NOMO-1 treated with dmso at 0.1 percent for 144 hours (cell line): ENCODE data around the gene CZIB.

Source experiments
- DNase-seq: peaks from one replicate; lab custom pipeline; 2025; ENCODE audit not compliant: unreplicated experiment; lab: John Stamatoyannopoulos, UW

The CZIB gene

DNA sequence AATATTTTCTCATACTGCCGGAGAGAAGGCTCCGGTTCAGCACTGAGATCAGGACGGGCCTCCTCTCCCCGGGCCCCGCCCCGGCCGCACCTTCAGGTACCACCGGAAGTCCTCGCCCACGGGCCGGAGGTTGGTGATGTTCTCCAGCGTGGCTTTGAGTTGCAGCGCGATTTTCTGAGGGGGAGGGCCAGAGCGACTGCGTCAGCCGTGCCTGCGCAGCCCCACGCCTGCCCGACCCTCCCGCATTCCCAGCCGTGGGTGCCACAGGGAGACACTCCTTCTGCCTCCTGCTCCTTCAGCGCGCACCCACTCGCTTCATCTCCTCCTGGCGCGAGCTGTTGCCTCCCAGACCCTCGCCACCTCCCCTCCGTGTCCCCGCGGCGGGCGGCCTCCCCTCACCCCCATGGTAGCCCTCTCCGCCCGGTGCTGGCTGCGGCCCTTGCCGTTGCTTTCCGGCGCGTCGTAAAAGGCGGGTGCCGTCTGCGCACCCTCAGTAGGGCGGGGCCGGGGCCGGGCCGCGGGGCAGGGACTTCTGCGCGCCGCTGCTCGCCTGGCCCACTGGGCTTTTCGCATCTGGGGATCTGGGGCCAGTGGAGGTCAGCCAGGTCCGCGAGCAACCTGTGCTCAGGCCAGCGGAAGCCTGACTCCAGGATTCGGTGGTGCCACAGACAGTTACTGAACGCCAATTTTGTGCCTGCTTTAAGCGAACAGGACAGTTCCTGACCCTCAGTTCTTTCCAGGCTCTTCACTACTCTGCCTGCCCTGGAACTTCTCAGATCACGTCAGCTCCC is at the start of gene CZIB:
CZIB (minus strand) TSS at position 464 of the 791 bp plus-strand sequence; CDS start at position 405, 59 bp downstream.
- peak; percentile 88 for DNase-seq

GRCh38 chr1:53270107-53270506 is 49.7 kb upstream of the CZIB start:
- DNase-seq = no peak

DNA sequence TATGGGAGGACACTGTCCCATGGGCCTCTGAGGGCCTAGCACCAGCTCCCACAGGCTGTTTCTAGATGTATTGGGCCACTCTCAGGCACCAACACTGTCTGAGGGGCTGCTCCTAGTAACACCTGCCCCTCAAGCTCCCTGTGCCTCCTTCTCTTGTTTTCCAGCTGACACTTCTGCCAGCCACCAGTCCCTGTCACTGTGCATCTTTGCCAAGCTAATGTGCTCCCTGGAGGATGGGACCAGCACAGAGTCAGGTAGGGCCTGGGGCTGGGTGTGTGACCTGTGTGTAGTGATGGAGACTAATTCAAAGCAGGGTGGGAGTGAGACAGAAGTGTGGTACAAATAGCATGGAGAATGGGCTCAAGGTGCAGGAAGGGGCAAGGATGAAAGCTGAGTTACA is 47.3 kb upstream of the CZIB start:
- no peak for DNase-seq

DNA sequence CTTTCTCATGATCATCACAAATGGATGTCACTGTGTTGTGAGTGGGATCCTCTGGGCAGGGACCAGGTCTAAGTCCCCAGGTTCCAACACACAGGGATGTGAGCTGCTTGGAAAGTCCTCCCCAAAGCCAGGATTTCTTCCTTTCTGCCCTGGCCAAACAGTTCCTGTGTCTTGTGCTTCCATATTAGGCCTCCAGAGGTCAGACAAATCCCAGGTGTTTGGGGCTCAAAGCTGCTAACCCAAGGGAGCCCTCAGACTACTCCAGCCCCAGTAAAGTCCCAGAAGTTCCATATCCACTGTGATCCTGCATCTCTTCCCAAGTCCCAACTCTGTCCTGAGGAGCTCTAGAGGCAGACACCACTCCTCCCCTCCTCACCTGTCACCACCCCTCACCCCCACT is 45.6 kb upstream of the CZIB start:
- no peak for DNase-seq

GRCh38 chr1:53265581-53265980 is 45.1 kb upstream of the CZIB start:
- no peak for DNase-seq

GRCh38 chr1:53264048-53264447 is 43.6 kb upstream of the CZIB start:
- DNase-seq = no peak

DNA sequence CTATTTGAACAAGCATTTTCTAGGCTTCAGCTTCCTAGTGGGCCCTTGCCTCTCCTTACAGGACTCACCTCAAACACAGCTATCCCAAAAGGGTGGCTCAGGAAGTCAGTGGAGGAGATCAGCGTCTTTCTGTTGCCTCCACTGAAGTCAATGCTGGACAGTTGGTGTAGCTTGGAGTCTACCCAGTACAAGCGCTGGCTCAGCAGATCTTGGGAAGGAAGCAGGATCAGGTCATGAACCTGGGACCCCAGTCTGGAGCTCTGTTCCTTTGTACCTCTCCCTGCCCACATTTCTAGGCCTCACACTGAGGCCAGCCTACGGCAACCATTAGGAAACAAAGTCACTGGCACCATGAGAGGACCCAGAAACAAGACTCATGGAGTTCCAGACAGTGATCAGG is 41.6 kb upstream of the CZIB start:
- DNase-seq = no peak

DNA sequence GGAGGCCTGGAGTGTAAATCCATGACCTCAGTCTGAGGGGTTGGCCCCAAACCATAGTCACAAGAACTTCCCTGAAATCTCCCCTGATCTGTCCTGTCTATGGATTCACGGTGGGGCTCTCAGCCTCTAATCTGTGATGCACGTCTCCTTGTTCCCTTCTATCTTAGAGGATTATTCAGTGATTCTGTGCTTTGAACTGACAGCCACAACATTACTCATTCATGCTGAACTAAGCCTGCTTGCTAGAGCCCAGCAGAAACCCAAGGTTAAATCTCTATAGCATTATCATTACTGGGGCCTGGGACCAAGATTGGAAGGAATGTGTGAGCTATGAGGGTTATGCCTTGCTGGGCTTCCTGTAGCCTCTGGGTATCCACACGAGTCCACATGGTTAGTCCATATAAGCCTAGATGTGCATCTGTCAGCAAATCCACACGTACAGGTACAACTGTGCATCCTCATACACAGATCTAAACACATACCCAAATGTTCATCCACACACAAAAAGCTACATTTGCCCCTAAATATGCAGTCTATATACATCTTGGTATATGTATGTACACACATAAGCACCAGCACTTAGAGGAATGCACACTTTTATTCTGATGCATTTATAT is 40.3 kb upstream of the CZIB start:
- no peak for DNase-seq

- no peak for DNase-seq
Observed at GRCh38 chr1:53259932-53260331, 39.5 kb upstream of the CZIB start.

GRCh38 chr1:53258216-53258615 is 37.8 kb upstream of the CZIB start:
- no peak for DNase-seq

GRCh38 chr1:53257454-53258081 is 37.1 kb upstream of the CZIB start:
- DNase-seq = no peak

DNA sequence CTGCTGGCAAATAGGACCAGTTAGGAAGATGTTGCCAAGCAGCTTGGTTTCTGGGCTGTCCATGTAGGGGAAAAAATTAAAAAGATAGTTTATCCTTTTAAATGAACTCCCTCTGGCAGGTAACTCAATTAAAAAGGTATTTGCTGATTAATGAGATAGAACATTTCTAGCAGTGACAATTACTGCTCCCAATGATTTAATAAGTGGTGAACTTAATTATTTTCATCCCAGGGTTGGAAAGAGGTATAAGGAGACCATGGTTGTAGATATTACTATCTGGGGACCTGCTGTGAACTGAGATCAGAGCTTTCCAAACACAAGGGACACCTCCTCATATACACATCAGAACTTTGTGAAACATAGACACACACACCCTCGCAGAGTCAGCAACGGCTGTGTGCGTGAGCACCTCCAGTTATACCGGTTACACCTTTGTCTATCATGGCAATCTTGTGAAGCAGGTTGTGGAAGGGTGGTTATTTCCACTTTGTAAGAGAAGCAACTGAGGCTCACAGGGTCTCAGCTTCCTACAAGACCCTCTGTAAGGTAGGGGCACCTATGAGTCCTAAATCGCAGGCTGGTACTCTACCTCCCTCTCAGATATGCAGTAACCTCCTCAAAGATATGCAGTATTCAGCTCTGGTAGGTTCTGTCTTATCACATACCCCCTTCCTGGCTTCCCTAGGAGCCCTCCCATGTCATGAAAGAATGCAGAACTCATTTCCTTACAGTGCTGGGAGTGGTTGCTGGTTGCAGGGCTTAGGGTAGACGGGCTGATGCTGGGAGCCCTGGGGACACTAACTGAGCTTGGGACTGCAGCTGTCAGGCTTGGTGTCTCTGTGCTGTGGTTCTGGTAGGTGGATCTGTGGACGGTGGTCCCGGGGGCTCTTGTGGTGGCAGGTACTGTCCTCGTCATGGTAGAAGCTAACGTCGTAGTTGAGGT is 36.3 kb upstream of the CZIB start:
- DNase-seq = no peak

DNA sequence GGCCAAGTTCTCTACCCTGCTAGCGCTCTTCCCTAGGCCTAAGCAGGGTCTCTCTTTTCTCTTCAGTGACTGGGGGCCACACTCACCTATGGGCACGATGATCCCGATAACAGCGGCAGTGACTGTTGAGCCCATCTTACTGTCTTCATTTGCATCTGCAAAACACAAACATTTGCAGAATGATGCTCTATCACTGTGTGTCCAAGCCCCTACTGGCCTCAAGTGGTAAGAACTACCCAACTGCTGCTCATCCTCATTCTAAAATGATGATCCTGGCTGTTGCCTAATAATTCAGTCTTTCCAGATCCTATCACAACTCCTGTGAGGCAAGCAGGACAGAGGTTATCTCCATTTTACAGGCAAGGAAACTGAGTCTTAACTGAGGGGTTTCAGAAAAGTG is 34.6 kb upstream of the CZIB start:
- DNase-seq = no peak

DNA sequence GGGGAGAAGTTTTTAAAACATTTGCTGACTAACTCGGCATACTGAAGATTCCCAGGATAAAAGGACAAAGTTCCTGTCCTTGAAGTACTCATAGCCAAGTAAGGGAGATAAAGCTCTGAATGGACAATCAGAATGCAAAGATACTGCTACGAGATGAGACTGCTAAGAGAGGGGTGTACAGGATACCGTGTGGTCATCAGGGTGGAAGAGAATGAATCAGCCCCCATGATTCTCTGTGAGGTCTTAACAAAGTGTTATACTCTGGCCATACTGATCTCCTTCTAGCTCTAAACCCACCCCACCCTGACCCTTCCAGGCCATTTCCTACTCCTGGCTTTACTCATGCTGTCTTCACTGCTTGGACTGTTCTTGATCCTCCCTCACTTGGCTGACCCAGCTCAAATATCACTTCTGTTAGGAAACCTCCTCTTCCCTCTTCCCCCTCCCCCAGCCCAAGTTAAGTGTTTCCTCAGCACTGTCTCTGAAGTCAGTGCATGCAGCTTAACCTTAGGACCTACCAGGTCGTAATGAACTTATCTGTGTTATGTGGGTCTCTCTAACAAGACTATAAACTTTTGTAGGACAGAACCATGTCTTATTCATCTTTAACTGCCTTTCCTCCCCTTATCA is 33.7 kb upstream of the CZIB start:
- DNase-seq = no peak

GRCh38 chr1:53250325-53250724 is 29.9 kb upstream of the CZIB start:
- no peak for DNase-seq

GRCh38 chr1:53249706-53250105 is 29.3 kb upstream of the CZIB start:
- DNase-seq = no peak

- no peak for DNase-seq
Observed at GRCh38 chr1:53246261-53247134, 26.1 kb upstream of the CZIB start.

GRCh38 chr1:53244141-53244540 is 23.7 kb upstream of the CZIB start:
- no peak for DNase-seq

GRCh38 chr1:53242381-53242780 is 21.9 kb upstream of the CZIB start:
- DNase-seq = no peak

DNA sequence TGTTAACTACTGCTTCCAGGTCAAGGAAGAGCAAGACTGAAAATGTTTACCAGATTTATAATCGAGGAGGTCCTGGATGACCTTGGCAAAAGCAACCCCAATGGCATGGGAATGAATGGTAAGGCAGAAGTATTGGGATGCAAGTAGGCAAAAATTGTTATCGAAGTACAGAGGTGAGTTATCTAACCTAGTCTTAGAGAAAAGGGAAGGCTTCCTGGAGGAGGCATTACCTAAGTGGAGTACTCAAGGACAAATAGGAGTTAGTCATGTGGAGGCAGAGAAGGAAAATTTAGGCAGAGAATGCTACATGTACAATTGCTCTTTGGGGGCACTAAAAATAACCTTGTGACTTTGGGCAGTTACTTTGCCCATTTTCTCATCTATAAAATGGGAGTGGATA is 21.4 kb upstream of the CZIB start:
- DNase-seq = no peak
